GM23338 (cell line): ENCODE data around the gene TOP1. TPM values are rescaled to one million over a fixed set of nuclear protein-coding genes. Genes with fewer than 3 reads are reported as not detected.

ENCODE experiments used
- ATAC-seq: fragments of 200-7000 bp; cut with Tn5 transposase; 3 replicates; pipeline ENCODE4 v1.9.1; 2020
- DNase-seq: peaks from one replicate; pipeline ENCODE4 v3.0.0-alpha.2; 2015; ENCODE audit warnings: low spot score
- H2AFZ ChIP-seq: fragments of 200-600 bp; sonication (generic); 2 replicates; pipeline ENCODE4 v1.8.0; 2016; ENCODE audit warnings: antibody characterized with exemption, mild to moderate bottlenecking, moderate library complexity
- H3F3A ChIP-seq: fragments of 200-600 bp; sonication (generic); replicated peaks from 2 replicates; pipeline ENCODE4 v1.8.0; 2017; ENCODE audit warnings: antibody characterized with exemption, mixed run types, low read depth
- H3K27ac ChIP-seq: fragments of 200-600 bp; sonication (generic); 2 replicates; pipeline ENCODE4 v1.6.1; 2016; ENCODE audit warnings: low read depth
- H3K27me3 ChIP-seq: fragments of 200-600 bp; sonication (generic); 2 replicates; pipeline ENCODE4 v1.8.0; 2016; ENCODE audit warnings: mild to moderate bottlenecking, mixed run types, moderate library complexity; ENCODE audit not compliant: insufficient read depth
- H3K36me3 ChIP-seq: fragments of 200-600 bp; sonication (generic); 2 replicates; pipeline ENCODE4 v1.8.0; 2016; ENCODE audit warnings: mild to moderate bottlenecking; ENCODE audit not compliant: insufficient read depth
- H3K4me1 ChIP-seq: fragments of 200-600 bp; sonication (generic); 2 replicates; pipeline ENCODE4 v1.8.0; 2016; ENCODE audit warnings: mild to moderate bottlenecking, moderate library complexity; ENCODE audit not compliant: insufficient read depth
- H3K4me2 ChIP-seq: fragments of 200-600 bp; sonication (generic); 2 replicates; pipeline ENCODE4 v1.7.1; 2017; ENCODE audit warnings: mixed run types
- H3K4me3 ChIP-seq: fragments of 200-600 bp; sonication (generic); 2 replicates; pipeline ENCODE4 v1.6.1; 2016; ENCODE audit warnings: mixed run types
- H3K79me2 ChIP-seq: fragments of 200-600 bp; sonication (generic); replicated peaks from 2 replicates; pipeline ENCODE4 v1.8.0; 2017; ENCODE audit warnings: mild to moderate bottlenecking; ENCODE audit not compliant: insufficient read depth
- H3K9me2 ChIP-seq: fragments of 200-600 bp; sonication (generic); 2 replicates; pipeline ENCODE4 v1.8.0; 2017; ENCODE audit not compliant: insufficient read depth
- H4K20me1 ChIP-seq: fragments of 200-600 bp; sonication (generic); replicated peaks from 2 replicates; pipeline ENCODE4 v1.8.0; 2017; ENCODE audit warnings: mild to moderate bottlenecking; ENCODE audit not compliant: insufficient read depth
- H3K27ac Mint-ChIP-seq: 2 replicates; pipeline ENCODE4 v1.8.0; 2020; ENCODE audit warnings: inconsistent platforms, mild to moderate bottlenecking, moderate library complexity, mixed read lengths
- H3K27me3 Mint-ChIP-seq: 3 replicates; pipeline ENCODE4 v1.8.0; 2022; ENCODE audit warnings: low read depth, mild to moderate bottlenecking, moderate library complexity, mixed read lengths, inconsistent platforms; ENCODE audit not compliant: insufficient read depth, poor library complexity
- H3K36me3 Mint-ChIP-seq: 3 replicates; pipeline ENCODE4 v1.8.0; 2021; ENCODE audit warnings: low read depth, mild to moderate bottlenecking, inconsistent platforms, moderate library complexity, mixed read lengths
- H3K4me1 Mint-ChIP-seq: 3 replicates; pipeline ENCODE4 v1.8.0; 2020; ENCODE audit warnings: mild to moderate bottlenecking, inconsistent platforms, mixed read lengths
- H3K4me3 Mint-ChIP-seq: 3 replicates; pipeline ENCODE4 v1.8.0; 2021; ENCODE audit warnings: moderate library complexity, mild to moderate bottlenecking, inconsistent platforms, mixed read lengths
- H3K9me3 Mint-ChIP-seq: 3 replicates; pipeline ENCODE4 v1.8.0; 2020; ENCODE audit warnings: moderate library complexity, mild to moderate bottlenecking, inconsistent platforms, mixed read lengths
- CREB1 ChIP-seq: fragments of 250-450 bp; sonication (Bioruptor Pico); IDR thresholded peaks from 2 replicates; pipeline ENCODE4 v1.5.0; 2020; ENCODE audit warnings: low read depth, mild to moderate bottlenecking, moderate library complexity
- EZH2 ChIP-seq: fragments of 200-600 bp; sonication (generic); IDR thresholded peaks from one replicate; pipeline ENCODE4 v1.8.0; 2017; ENCODE audit warnings: antibody characterized with exemption, mild to moderate bottlenecking, low read depth; ENCODE audit not compliant: unreplicated experiment
- EZH2phosphoT487 ChIP-seq: fragments of 200-600 bp; sonication (generic); IDR thresholded peaks from one replicate; pipeline ENCODE4 v1.8.1; 2018; ENCODE audit warnings: antibody characterized with exemption; ENCODE audit not compliant: unreplicated experiment
- NANOG ChIP-seq: IDR thresholded peaks from 2 replicates; pipeline ENCODE4 v1.6.1; 2016; ENCODE audit warnings: antibody characterized with exemption, borderline replicate concordance
- POLR2AphosphoS5 ChIP-seq: IDR thresholded peaks from 2 replicates; pipeline ENCODE4 v1.6.1; 2016; ENCODE audit warnings: antibody characterized with exemption, low read depth
- REST ChIP-seq: IDR thresholded peaks from one replicate; pipeline ENCODE4 v1.6.1; 2018; ENCODE audit warnings: antibody characterized with exemption; ENCODE audit not compliant: unreplicated experiment
- STAT1 ChIP-seq: IDR thresholded peaks from one replicate; pipeline ENCODE4 v1.6.1; 2016; ENCODE audit warnings: antibody characterized with exemption; ENCODE audit not compliant: unreplicated experiment
- ZNF114 ChIP-seq: fragments of 250-450 bp; sonication (Bioruptor Pico); IDR thresholded peaks from 2 replicates; pipeline ENCODE4 v1.5.0; 2020; ENCODE audit warnings: mild to moderate bottlenecking, moderate library complexity
- ZNF331 ChIP-seq: fragments of 250-450 bp; sonication (Bioruptor Pico); IDR thresholded peaks from 2 replicates; pipeline ENCODE4 v1.5.0; 2020; ENCODE audit warnings: low read depth, mild to moderate bottlenecking, moderate library complexity
- ZNF462 ChIP-seq: fragments of 250-450 bp; sonication (Bioruptor Pico); IDR thresholded peaks from 2 replicates; pipeline ENCODE4 v1.5.0; 2020; ENCODE audit warnings: mild to moderate bottlenecking, moderate library complexity
- polyA plus RNA-seq: library from polyadenylated mRNA; unstranded; fragments of >200 nt; fragmentation: Nextera tagmentation; extraction: Ambion mirVana; gene quantifications from 2 replicates; pipeline ENCODE4 v1.2.1, GENCODE V29; 2016
- total RNA-seq: library from RNA; depleted of rRNA; stranded (reverse); fragments of >200 nt; shearing (Covaris generic); gene quantifications from 2 replicates; pipeline ENCODE4 v1.2.3, GENCODE V29; 2014
- TF ChIP-seq, protein P1 (sequence below): IDR thresholded peaks from 2 replicates; pipeline ENCODE4 v1.6.1; 2016; ENCODE audit warnings: antibody characterized with exemption

Gene TOP1
- total and polyA plus RNA-seq, 2 experiments from 2014 or later = 62.4 to 101 TPM

DNA sequence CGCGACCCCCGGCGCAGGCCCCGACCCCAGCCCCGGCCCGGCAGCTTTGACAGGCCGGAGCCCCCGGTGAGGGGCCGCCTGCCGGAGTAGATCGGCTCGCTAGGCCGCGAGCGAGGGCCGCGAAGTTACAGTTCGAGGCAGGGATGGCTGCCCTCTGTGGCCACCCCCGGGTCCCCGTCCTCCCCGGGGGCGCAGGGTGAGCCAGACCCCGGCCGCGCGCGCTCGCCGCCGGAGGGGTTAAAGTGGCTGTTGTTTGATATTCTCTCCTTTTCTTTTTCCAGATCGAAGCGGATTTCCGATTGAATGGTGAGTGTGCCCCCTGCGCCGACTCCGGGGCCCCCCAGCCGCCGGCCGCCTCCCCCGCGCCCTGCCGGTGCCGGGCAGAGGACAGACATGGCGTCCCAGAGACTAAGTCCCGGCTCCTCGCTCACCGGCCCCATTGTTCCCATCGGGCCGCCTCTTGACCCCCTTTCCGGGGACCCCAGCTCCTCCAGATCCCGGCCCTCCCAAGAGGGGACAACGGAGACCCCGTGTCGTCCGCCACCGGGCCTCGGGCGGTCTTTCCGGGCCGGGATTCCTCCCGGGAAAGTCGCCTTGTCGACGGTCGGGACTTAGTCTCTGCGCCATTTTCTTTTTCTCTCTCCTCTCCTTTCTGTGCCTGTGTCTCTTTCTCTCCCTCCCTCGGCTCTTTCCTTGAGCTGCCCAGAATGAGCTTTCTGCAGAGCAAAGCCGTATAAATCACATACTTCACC is 704 bp downstream of the TOP1 start:
- peaks cover 36% of the 10 kb centered on the region for H3K27me3 Mint-ChIP-seq
- peaks cover 47% of the 10 kb centered on the region for H3K36me3 Mint-ChIP-seq
- peaks cover 55% of the 10 kb centered on the region for H3K4me1 Mint-ChIP-seq
- Histone ChIP-seq H3K4me3 (peak overlapping the region; percentile 66), H4K20me1 (peaks cover 44% of the 10 kb centered on the region), H3K79me2 (peaks cover 56% of the 10 kb centered on the region), H3K27ac (peak overlapping the region; percentile 69), H3K4me1 (peaks cover 41% of the 10 kb centered on the region), H3K36me3 (no peaks in the 10 kb centered on the region; the same call in 1 of the 2 replicates), H3K27me3 (peaks cover 42% of the 10 kb centered on the region), H2AFZ (no peak overlapping the region), H3K4me2 (peak overlapping the region; percentile 92), H3K9me2 (no peaks in the 10 kb centered on the region), H3F3A (no peaks in the 10 kb centered on the region)
- ATAC-seq (peak; percentile 22), DNase-seq (peak; percentile 39)
- H3K27ac Mint-ChIP-seq = peak overlapping the region; percentile 97
- no peak for TF ChIP-seq NANOG
- no peak for TF ChIP-seq ZNF462 (CRISPR knock-in tag)
- TF ChIP-seq REST = no peak
- TF ChIP-seq, protein P1, sequence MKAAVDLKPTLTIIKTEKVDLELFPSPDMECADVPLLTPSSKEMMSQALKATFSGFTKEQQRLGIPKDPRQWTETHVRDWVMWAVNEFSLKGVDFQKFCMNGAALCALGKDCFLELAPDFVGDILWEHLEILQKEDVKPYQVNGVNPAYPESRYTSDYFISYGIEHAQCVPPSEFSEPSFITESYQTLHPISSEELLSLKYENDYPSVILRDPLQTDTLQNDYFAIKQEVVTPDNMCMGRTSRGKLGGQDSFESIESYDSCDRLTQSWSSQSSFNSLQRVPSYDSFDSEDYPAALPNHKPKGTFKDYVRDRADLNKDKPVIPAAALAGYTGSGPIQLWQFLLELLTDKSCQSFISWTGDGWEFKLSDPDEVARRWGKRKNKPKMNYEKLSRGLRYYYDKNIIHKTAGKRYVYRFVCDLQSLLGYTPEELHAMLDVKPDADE = no peak
- no peak for TF ChIP-seq EZH2
- TF ChIP-seq CREB1 (CRISPR knock-in tag) = no peak
- no peak for TF ChIP-seq ZNF331 (CRISPR knock-in tag)
- TF ChIP-seq ZNF114 (CRISPR knock-in tag) = no peak
- no peak for TF ChIP-seq POLR2AphosphoS5
- no peak for TF ChIP-seq EZH2phosphoT487
- no peak for TF ChIP-seq STAT1
- no peaks in the 10 kb centered on the region for H3K9me3 Mint-ChIP-seq
- H3K4me3 Mint-ChIP-seq = peak overlapping the region; percentile 87
